ENCODE measurements around the gene LRRN4CL.

DNA sequence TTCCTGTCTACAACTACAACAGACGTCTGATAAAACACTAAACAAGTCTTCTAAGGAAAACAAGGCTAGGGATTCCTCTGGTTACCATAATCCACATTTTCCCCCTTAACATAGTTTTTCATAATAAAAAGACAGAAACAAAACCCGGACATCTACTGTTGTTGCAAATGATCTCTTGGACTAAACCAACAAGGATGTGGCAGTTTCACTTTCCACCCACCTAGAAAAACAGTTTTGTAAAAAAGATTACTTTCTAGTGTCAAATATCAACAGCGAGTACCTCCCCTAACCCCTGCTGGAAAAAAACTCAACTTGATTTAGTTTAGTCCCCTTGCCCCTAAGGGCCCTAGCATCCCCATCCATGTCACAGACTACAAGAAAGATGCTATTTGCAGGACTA, 23.5 kb upstream of the LRRN4CL start:
- TF ChIP-seq, protein P1, sequence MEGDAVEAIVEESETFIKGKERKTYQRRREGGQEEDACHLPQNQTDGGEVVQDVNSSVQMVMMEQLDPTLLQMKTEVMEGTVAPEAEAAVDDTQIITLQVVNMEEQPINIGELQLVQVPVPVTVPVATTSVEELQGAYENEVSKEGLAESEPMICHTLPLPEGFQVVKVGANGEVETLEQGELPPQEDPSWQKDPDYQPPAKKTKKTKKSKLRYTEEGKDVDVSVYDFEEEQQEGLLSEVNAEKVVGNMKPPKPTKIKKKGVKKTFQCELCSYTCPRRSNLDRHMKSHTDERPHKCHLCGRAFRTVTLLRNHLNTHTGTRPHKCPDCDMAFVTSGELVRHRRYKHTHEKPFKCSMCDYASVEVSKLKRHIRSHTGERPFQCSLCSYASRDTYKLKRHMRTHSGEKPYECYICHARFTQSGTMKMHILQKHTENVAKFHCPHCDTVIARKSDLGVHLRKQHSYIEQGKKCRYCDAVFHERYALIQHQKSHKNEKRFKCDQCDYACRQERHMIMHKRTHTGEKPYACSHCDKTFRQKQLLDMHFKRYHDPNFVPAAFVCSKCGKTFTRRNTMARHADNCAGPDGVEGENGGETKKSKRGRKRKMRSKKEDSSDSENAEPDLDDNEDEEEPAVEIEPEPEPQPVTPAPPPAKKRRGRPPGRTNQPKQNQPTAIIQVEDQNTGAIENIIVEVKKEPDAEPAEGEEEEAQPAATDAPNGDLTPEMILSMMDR (IDR thresholded peaks at IDR 0.05): no peak
- no peak for TF ChIP-seq POLR2A (IDR thresholded peaks at IDR 0.05)
